HEK293 (cell line): Measurements from ENCODE around the gene ADAMTSL2.

Experiments used
- CTCF ChIA-PET: fragments of 350-600 bp; formaldehyde crosslinking; extraction: SDS; loops from one replicate; lab custom pipeline; 2021; ENCODE audit warnings: antibody characterized with exemption; lab: Yijun Ruan, JAX
- POLR2A ChIA-PET: fragments of 300-600 bp; formaldehyde crosslinking; extraction: SDS; loops from one replicate; lab custom pipeline; 2020; ENCODE audit warnings: antibody characterized with exemption, inconsistent platforms; lab: Yijun Ruan, JAX
- H3K27ac ChIP-seq: fragments of 200-500 bp; sonication (Bioruptor generic); 2 replicates; pipeline ENCODE4 v1.5.1; 2014; ENCODE audit warnings: low read depth, low read length, control low read depth, inconsistent platforms; ENCODE audit errors: extremely low read depth
- H3K36me3 ChIP-seq, 2 experiments: fragments of 200-500 bp in 1 of 2; sonication (Bioruptor generic) in 1 of 2; 1 replicate in 1 of 2; 2 replicates in 1 of 2; pipeline ENCODE4 v1.5.1; 2014 to 2017; ENCODE audit warnings: inconsistent platforms in 2 of 2, low read length in 2 of 2; ENCODE audit not compliant: control insufficient read depth in 2 of 2, insufficient read depth in 1 of 2
- H3K4me1 ChIP-seq: fragments of 200-500 bp; sonication (Bioruptor generic); 2 replicates; pipeline ENCODE4 v1.5.1; 2014; ENCODE audit warnings: mild to moderate bottlenecking, low read length, inconsistent platforms; ENCODE audit not compliant: control insufficient read depth, insufficient read depth
- H3K4me3 ChIP-seq: 2 replicates; pipeline ENCODE4 v1.5.1; 2011; ENCODE audit warnings: low read depth, mild to moderate bottlenecking, control low read depth, low read length, moderate library complexity
- H3K9me3 ChIP-seq: fragments of 200-500 bp; sonication (Bioruptor generic); 2 replicates; pipeline ENCODE4 v1.5.1; 2014; ENCODE audit warnings: low read depth, low read length, inconsistent platforms; ENCODE audit not compliant: control insufficient read depth, insufficient read depth
- FEZF1 ChIP-seq: fragments of 450-650 bp; formaldehyde crosslinking; IDR thresholded peaks from 2 replicates; pipeline ENCODE4 v1.5.1; 2016; ENCODE audit warnings: missing biosample characterization, missing genetic modification characterization
- HIC1 ChIP-seq: fragments of 450-650 bp; formaldehyde crosslinking; IDR thresholded peaks from 2 replicates; pipeline ENCODE4 v1.5.1; 2016; ENCODE audit warnings: missing biosample characterization, missing genetic modification characterization
- MYNN ChIP-seq: fragments of 450-650 bp; formaldehyde crosslinking; IDR thresholded peaks from 2 replicates; pipeline ENCODE4 v1.5.1; 2016; ENCODE audit warnings: missing biosample characterization, missing genetic modification characterization, borderline replicate concordance
- ZBTB21 ChIP-seq: fragments of 450-650 bp; formaldehyde crosslinking; IDR thresholded peaks from 2 replicates; pipeline ENCODE4 v1.5.1; 2017; ENCODE audit warnings: missing biosample characterization, missing genetic modification characterization
- ZNF214 ChIP-seq: fragments of 450-650 bp; formaldehyde crosslinking; IDR thresholded peaks from 2 replicates; pipeline ENCODE4 v1.5.1; 2017; ENCODE audit warnings: missing biosample characterization, mild to moderate bottlenecking, missing genetic modification characterization, borderline replicate concordance
- ZNF223 ChIP-seq: fragments of 450-650 bp; formaldehyde crosslinking; IDR thresholded peaks from 2 replicates; pipeline ENCODE4 v1.5.1; 2016; ENCODE audit warnings: missing biosample characterization, missing genetic modification characterization
- ZNF302 ChIP-seq: fragments of 450-650 bp; formaldehyde crosslinking; IDR thresholded peaks from 2 replicates; pipeline ENCODE4 v1.5.1; 2016; ENCODE audit warnings: missing biosample characterization, missing genetic modification characterization, low read depth
- ZNF341 ChIP-seq: fragments of 450-650 bp; formaldehyde crosslinking; IDR thresholded peaks from 2 replicates; pipeline ENCODE4; 2016; ENCODE audit warnings: low read depth, missing biosample characterization, missing genetic modification characterization
- ZNF394 ChIP-seq: fragments of 450-650 bp; formaldehyde crosslinking; IDR thresholded peaks from 2 replicates; pipeline ENCODE4 v1.5.1; 2016; ENCODE audit warnings: missing biosample characterization, missing genetic modification characterization, mild to moderate bottlenecking, moderate library complexity, borderline replicate concordance
- ZNF423 ChIP-seq: fragments of 450-650 bp; formaldehyde crosslinking; IDR thresholded peaks from 2 replicates; pipeline ENCODE4 v1.5.1; 2016; ENCODE audit warnings: missing biosample characterization, missing genetic modification characterization
- ZNF518A ChIP-seq: fragments of 450-650 bp; formaldehyde crosslinking; conservative IDR thresholded peaks from 2 replicates; pipeline ENCODE4 v1.5.1; 2016; ENCODE audit warnings: low read depth, missing biosample characterization, missing genetic modification characterization
- ZNF521 ChIP-seq: fragments of 450-650 bp; formaldehyde crosslinking; IDR thresholded peaks from 2 replicates; pipeline ENCODE4 v1.5.1; 2017; ENCODE audit warnings: missing biosample characterization, mild to moderate bottlenecking, missing genetic modification characterization
- ZNF555 ChIP-seq: fragments of 450-650 bp; formaldehyde crosslinking; conservative IDR thresholded peaks from 2 replicates; pipeline ENCODE4 v1.5.1; 2017; ENCODE audit warnings: missing biosample characterization, mild to moderate bottlenecking, missing genetic modification characterization, inconsistent platforms
- ZNF561 ChIP-seq: fragments of 450-650 bp; IDR thresholded peaks from 2 replicates; pipeline ENCODE4 v1.5.1; 2018; ENCODE audit warnings: missing biosample characterization, missing genetic modification characterization, borderline replicate concordance
- ZNF596 ChIP-seq: fragments of 450-650 bp; IDR thresholded peaks from 2 replicates; pipeline ENCODE4 v1.5.0; 2018; ENCODE audit warnings: missing biosample characterization, mild to moderate bottlenecking, missing genetic modification characterization, moderate library complexity
- ZNF707 ChIP-seq: fragments of 450-650 bp; formaldehyde crosslinking; IDR thresholded peaks from 2 replicates; pipeline ENCODE4 v1.5.1; 2016; ENCODE audit warnings: missing biosample characterization, missing genetic modification characterization
- TF ChIP-seq, protein P1 (sequence below): fragments of 450-650 bp; formaldehyde crosslinking; IDR thresholded peaks from 2 replicates; pipeline ENCODE4 v1.5.1; 2016; ENCODE audit warnings: missing biosample characterization, missing genetic modification characterization

ADAMTSL2 gene

GRCh38 chr9:133493428-133493827, 41.1 kb upstream of the ADAMTSL2 start:
- ChIA-PET POLR2A (no interaction called here), CTCF (interaction anchor here (0.6 to 0.7 kb wide), 3 partner anchors 31 to 559 kb away, joined by 3 to 6 read pairs (median 3); no protein-coding TSS in a partner anchor)
- Histone ChIP-seq H3K27ac (no peak overlapping the region), H3K4me1 (no peaks in the 10 kb centered on the region), H3K9me3 (no peaks in the 10 kb centered on the region), H3K4me3 (no peak overlapping the region), H3K36me3 (no peaks in the 10 kb centered on the region)
- TF ChIP-seq ZNF341 (tag by site-specific recombination) (no peak), HIC1 (tag by site-specific recombination) (no peak), ZNF707 (tag by site-specific recombination) (no peak), MYNN (tag by site-specific recombination) (no peak), ZNF555 (no peak), ZNF561 (tag by site-specific recombination) (no peak), FEZF1 (no peak), ZNF423 (tag by site-specific recombination) (no peak), ZNF394 (tag by site-specific recombination) (no peak), ZNF223 (tag by site-specific recombination) (no peak), ZNF521 (tag by site-specific recombination) (no peak), ZNF302 (tag by site-specific recombination) (no peak), ZNF518A (tag by site-specific recombination) (no peak), ZNF596 (tag by site-specific recombination) (no peak), ZBTB21 (tag by site-specific recombination) (no peak), ZNF214 (tag by site-specific recombination) (no peak)
- TF ChIP-seq, protein P1, sequence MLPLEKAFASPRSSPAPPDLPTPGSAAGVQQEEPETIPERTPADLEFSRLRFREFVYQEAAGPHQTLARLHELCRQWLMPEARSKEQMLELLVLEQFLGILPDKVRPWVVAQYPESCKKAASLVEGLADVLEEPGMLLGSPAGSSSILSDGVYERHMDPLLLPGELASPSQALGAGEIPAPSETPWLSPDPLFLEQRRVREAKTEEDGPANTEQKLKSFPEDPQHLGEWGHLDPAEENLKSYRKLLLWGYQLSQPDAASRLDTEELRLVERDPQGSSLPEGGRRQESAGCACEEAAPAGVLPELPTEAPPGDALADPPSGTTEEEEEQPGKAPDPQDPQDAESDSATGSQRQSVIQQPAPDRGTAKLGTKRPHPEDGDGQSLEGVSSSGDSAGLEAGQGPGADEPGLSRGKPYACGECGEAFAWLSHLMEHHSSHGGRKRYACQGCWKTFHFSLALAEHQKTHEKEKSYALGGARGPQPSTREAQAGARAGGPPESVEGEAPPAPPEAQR: no peak
